HEK293T (cell line): ENCODE data around the gene SLC66A2.

Experiments used
- CTCF ChIA-PET: fragments of 350-600 bp; formaldehyde crosslinking; extraction: SDS; loops from one replicate; lab custom pipeline; 2021; ENCODE audit warnings: antibody characterized with exemption, inconsistent platforms; lab: Yijun Ruan, JAX
- POLR2A ChIA-PET: fragments of 350-600 bp; formaldehyde crosslinking; extraction: SDS; loops from one replicate; lab custom pipeline; 2020; ENCODE audit warnings: antibody characterized with exemption, inconsistent platforms; lab: Yijun Ruan, JAX
- DNase-seq: peaks from one replicate; pipeline ENCODE4 v3.0.0; 2012; ENCODE audit warnings: mixed read lengths; ENCODE audit errors: extremely low spot score
- ARNT ChIP-seq: fragments of 450-650 bp; IDR thresholded peaks from 2 replicates; pipeline ENCODE4 v1.6.1; 2017; ENCODE audit warnings: mild to moderate bottlenecking
- BHLHE40 ChIP-seq: fragments of 450-650 bp; IDR thresholded peaks from 2 replicates; pipeline ENCODE4 v1.6.1; 2016; ENCODE audit warnings: mild to moderate bottlenecking, moderate library complexity, borderline replicate concordance
- CTBP1 ChIP-seq: fragments of 450-650 bp; IDR thresholded peaks from 2 replicates; pipeline ENCODE4 v1.6.1; 2016; ENCODE audit warnings: borderline replicate concordance
- ELF4 ChIP-seq: fragments of 450-650 bp; IDR thresholded peaks from 2 replicates; pipeline ENCODE4 v1.6.1; 2017; ENCODE audit warnings: antibody characterized with exemption
- FOXA1 ChIP-seq: fragments of 450-650 bp; IDR thresholded peaks from 2 replicates; pipeline ENCODE4 v1.6.1; 2016; ENCODE audit warnings: mild to moderate bottlenecking
- FOXK2 ChIP-seq: fragments of 450-650 bp; IDR thresholded peaks from 2 replicates; pipeline ENCODE4 v1.6.1; 2016; ENCODE audit warnings: mild to moderate bottlenecking
- FOXM1 ChIP-seq: fragments of 450-650 bp; IDR thresholded peaks from 2 replicates; pipeline ENCODE4 v1.6.1; 2017; ENCODE audit warnings: mild to moderate bottlenecking, borderline replicate concordance
- HDGF ChIP-seq: fragments of 450-650 bp; IDR thresholded peaks from 2 replicates; pipeline ENCODE4 v1.6.1; 2017; ENCODE audit warnings: antibody characterized with exemption, borderline replicate concordance
- L3MBTL2 ChIP-seq: fragments of 450-650 bp; conservative IDR thresholded peaks from 2 replicates; pipeline ENCODE4 v1.6.1; 2016; ENCODE audit warnings: mild to moderate bottlenecking
- LEF1 ChIP-seq: fragments of 450-650 bp; IDR thresholded peaks from 2 replicates; pipeline ENCODE4 v1.6.1; 2017; ENCODE audit warnings: mild to moderate bottlenecking, borderline replicate concordance
- NFRKB ChIP-seq: fragments of 450-650 bp; IDR thresholded peaks from 2 replicates; pipeline ENCODE4 v1.6.1; 2016; ENCODE audit warnings: mild to moderate bottlenecking, moderate library complexity
- SP1 ChIP-seq: fragments of 450-650 bp; IDR thresholded peaks from 2 replicates; pipeline ENCODE4 v1.6.1; 2017
- SUZ12 ChIP-seq: fragments of 450-650 bp; IDR thresholded peaks from 2 replicates; pipeline ENCODE4 v1.6.1; 2016; ENCODE audit warnings: mild to moderate bottlenecking
- TARDBP ChIP-seq: fragments of 450-650 bp; IDR thresholded peaks from 2 replicates; pipeline ENCODE4 v1.6.1; 2016
- ZNF384 ChIP-seq: fragments of 450-650 bp; IDR thresholded peaks from 2 replicates; pipeline ENCODE4 v1.6.1; 2016
- TF ChIP-seq, protein P1 (sequence below): fragments of 450-650 bp; IDR thresholded peaks from 2 replicates; pipeline ENCODE4 v1.6.1; 2016

Gene SLC66A2

DNA sequence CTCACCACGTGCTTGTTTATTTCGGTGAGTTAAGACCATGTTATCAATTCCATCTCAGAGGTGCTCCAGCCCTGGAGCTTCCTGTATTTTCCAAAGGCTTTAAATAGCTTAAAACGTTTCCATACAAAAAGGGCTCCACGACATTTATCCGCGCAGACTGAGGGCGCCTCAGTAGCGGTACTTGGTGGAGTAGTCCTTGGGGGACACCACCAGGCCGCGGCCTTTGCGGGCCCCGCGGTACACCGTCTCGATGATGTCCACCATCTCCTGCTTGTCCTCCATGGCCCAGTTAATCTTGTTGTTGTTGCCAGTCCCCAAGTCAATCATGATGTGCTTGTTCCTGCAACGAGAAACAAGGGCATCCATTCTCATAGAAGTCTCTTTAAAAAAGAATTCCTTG lies 22.1 kb upstream of the SLC66A2 start:
- TF ChIP-seq FOXK2 (no peak), SUZ12 (no peak), FOXA1 (no peak), BHLHE40 (no peak), FOXM1 (no peak), TARDBP (no peak)
- ChIA-PET CTCF (no interaction called here), POLR2A (no interaction called here)
- no peak for DNase-seq

DNA sequence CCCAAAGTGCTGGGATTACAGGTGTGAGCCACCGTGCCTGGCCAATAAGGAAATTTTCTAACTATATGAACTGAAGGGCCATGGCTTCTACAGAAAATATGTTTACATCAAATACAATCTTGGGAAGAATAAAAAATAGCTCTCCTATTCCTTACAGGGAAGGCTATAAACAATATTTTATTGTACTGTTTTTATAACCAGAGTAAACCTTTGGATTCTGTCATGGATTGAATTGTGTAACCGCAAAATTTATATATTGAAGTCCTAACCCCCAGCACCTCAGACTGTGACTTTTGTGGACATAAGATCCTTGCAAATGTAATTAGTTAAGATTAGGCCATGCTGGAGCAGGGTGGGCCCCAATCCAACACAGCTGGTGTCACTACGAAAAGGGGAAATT lies 21.3 kb upstream of the SLC66A2 start:
- no peak for DNase-seq
- POLR2A ChIA-PET: no interaction called here
- CTCF ChIA-PET: no interaction called here
- no peak for TF ChIP-seq L3MBTL2
- no peak for TF ChIP-seq SP1
- no peak for TF ChIP-seq BHLHE40
- no peak for TF ChIP-seq NFRKB
- no peak for TF ChIP-seq FOXM1
- no peak for TF ChIP-seq LEF1
- TF ChIP-seq ELF4: no peak
- no peak for TF ChIP-seq ARNT
- no peak for TF ChIP-seq FOXK2
- TF ChIP-seq, protein P1, sequence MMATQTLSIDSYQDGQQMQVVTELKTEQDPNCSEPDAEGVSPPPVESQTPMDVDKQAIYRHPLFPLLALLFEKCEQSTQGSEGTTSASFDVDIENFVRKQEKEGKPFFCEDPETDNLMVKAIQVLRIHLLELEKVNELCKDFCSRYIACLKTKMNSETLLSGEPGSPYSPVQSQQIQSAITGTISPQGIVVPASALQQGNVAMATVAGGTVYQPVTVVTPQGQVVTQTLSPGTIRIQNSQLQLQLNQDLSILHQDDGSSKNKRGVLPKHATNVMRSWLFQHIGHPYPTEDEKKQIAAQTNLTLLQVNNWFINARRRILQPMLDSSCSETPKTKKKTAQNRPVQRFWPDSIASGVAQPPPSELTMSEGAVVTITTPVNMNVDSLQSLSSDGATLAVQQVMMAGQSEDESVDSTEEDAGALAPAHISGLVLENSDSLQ: no peak
- TF ChIP-seq ZNF384: no peak
- TF ChIP-seq CTBP1: no peak

DNA sequence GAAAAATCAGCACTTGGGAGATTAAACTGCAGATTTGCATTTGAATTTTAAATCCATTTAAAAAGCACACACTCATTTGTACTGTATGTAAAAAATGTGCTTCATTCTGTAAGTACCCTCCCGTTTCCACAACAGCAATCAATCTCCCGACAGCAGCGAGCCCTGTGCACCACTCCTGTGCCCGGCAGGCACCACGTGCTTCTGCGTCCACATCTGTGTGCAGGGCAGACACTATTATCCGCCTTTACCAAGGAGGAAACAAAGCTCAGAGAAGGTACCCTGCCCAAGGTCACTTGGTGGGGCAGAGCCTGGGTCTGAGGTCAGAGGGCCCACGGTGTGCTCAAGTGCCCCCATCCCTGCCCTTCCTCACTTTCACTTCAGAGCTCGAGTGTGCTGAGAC lies 20.5 kb upstream of the SLC66A2 start:
- ChIA-PET POLR2A (no interaction called here), CTCF (no interaction called here)
- DNase-seq: no peak
- TF ChIP-seq HDGF: no peak
- no peak for TF ChIP-seq SUZ12
- no peak for TF ChIP-seq L3MBTL2
- TF ChIP-seq SP1: no peak
- no peak for TF ChIP-seq CTBP1
- TF ChIP-seq TARDBP: no peak
- no peak for TF ChIP-seq FOXK2
- TF ChIP-seq, protein P1: no peak
- no peak for TF ChIP-seq FOXA1

DNA sequence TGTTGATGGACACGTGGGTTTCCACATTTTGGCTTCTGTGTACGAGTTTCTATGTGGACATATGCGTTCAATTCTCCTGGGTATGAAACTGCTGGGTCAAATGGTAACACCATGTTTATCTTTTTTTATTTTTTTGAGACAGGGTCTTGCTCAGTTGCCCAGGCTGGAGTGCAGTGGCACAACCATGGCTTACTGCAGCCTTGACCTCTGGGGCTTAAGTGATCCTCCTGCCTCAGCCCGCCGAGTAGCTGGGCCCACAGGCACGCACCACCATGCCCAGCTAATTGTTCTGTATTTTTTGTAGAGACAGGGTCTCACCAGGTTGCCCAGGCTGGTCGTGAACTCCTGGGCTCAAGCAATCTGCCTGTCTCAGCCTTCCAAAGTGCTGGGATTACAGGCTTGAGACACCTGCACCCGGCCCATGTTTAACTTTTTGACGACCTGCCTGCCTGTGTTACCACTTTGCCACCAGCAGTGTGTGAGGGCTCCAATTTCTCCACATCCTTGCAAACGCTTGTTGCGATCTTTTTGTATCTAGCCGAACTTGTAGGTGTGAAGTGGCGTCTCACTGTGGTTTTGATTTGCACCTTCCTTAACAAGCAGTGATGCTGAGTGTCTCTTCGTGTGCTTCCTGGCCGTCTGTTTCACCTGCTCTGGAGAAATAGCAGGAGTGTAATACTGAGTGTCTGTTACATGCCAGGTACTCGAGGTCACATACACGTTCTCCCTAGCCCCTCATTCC lies 19.9 kb upstream of the SLC66A2 start:
- DNase-seq: no peak
- CTCF ChIA-PET: no interaction called here
- POLR2A ChIA-PET: no interaction called here
- TF ChIP-seq NFRKB (no peak), ZNF384 (no peak), TARDBP (no peak), SP1 (no peak), CTBP1 (no peak), BHLHE40 (no peak), LEF1 (no peak), ARNT (no peak), FOXM1 (no peak), FOXA1 (no peak), HDGF (no peak), FOXK2 (no peak), SUZ12 (no peak), ELF4 (no peak), L3MBTL2 (no peak)
- TF ChIP-seq, protein P1: no peak

DNA sequence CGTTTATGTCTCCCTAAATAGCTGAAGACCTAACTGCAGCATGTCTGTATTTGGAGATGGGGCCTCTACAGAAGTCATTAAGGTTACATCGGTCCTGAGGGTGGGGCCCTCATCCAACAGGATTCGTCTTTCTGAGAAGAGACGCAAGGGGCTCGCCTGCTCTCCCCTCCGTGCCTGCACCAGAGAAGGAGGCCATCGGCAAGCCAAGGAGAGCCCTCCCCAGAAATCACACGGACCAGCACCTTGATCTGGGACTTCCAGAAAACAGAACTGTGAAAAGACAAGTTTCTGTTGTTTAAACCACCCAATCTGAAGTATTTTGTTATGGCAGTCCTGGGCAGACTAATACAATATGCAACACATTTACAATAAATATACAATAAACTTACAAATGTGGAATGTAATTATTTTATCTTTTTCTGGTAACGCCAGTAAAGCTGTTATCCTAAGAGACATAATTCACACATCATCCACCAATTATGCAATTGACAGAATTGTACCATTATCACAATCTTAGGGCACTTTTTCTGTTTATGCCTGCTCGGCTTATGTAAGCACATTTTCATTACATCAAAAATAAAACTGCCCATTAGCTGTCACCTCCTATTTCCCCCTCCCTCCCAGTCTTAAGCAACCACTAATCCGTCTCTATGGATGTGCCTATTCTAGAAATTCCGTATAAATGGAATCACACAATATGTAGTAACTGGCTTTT lies 19.1 kb upstream of the SLC66A2 start:
- ChIA-PET CTCF (no interaction called here), POLR2A (no interaction called here)
- no peak for TF ChIP-seq ARNT
- no peak for TF ChIP-seq NFRKB
- TF ChIP-seq ZNF384: no peak
- TF ChIP-seq FOXK2: no peak
- no peak for TF ChIP-seq CTBP1
- TF ChIP-seq ELF4: no peak
- no peak for TF ChIP-seq TARDBP
- TF ChIP-seq FOXA1: no peak
- no peak for TF ChIP-seq HDGF
- no peak for TF ChIP-seq BHLHE40
- TF ChIP-seq SP1: no peak
- TF ChIP-seq, protein P1: no peak
- TF ChIP-seq FOXM1: no peak
- no peak for TF ChIP-seq L3MBTL2
- TF ChIP-seq LEF1: no peak
- no peak for TF ChIP-seq SUZ12
- DNase-seq: no peak
